Heart left ventricle (tissue), 16 donors: ENCODE results near the gene MYOCD. TPM values are rescaled to one million over a fixed set of nuclear protein-coding genes. Genes with fewer than 3 reads are reported as not detected.

ENCODE experiments used
- ATAC-seq, 4 donors: fragments of 200-7000 bp; cut with Tn5 transposase; one replicate each; pipeline ENCODE4 v1.9.1; 2020 to 2022; ENCODE audit warnings: moderate library complexity in 4 of 4, mild to moderate bottlenecking in 3 of 4, moderate number of reproducible peaks in 1 of 4
- DNase-seq, 5 donors: peaks; one replicate each; pipeline ENCODE4 v3.0.0-alpha.2; 2020
- H3K27ac ChIP-seq, 12 donors: fragments of 200-600 bp; sonication (generic) in 4 of 12; one replicate each; pipeline versions ENCODE4 v1.5.0 to v1.8.0; 2016 to 2022; ENCODE audit warnings: mild to moderate bottlenecking in 2 of 12
- H3K27me3 ChIP-seq, 9 donors: fragments of 200-600 bp; sonication (generic) in 2 of 9; one replicate each; pipeline versions ENCODE4 v1.5.1 to v1.8.0; 2016 to 2022; ENCODE audit warnings: mild to moderate bottlenecking in 3 of 9
- H3K36me3 ChIP-seq, 9 donors: fragments of 200-600 bp; sonication (generic) in 2 of 9; one replicate each; pipeline versions ENCODE4 v1.5.0 to v1.8.0; 2018 to 2022; ENCODE audit warnings: mild to moderate bottlenecking in 2 of 9
- H3K4me1 ChIP-seq, 12 donors: fragments of 200-600 bp; sonication (generic) in 4 of 12; one replicate each; pipeline versions ENCODE4 v1.5.0 to v1.8.0; 2016 to 2022; ENCODE audit warnings: mild to moderate bottlenecking in 3 of 12
- H3K4me3 ChIP-seq, 12 donors: fragments of 200-600 bp; sonication (generic) in 4 of 12; one replicate each; pipeline versions ENCODE4 v1.5.0 to v1.8.0; 2017 to 2022; ENCODE audit warnings: mild to moderate bottlenecking in 9 of 12, moderate library complexity in 4 of 12
- H3K9me3 ChIP-seq, 12 donors: fragments of 200-600 bp; sonication (generic) in 4 of 12; one replicate each; pipeline versions ENCODE4 v1.5.0 to v1.8.0; 2016 to 2022; ENCODE audit warnings: mild to moderate bottlenecking in 1 of 12
- POLR2A ChIP-seq, 2 donors: fragments of 450-650 bp; IDR thresholded peaks; one replicate each; pipeline ENCODE4 v1.6.1; 2017; ENCODE audit warnings: antibody characterized with exemption in 2 of 2, mild to moderate bottlenecking in 2 of 2, moderate library complexity in 2 of 2
- WGBS, 4 donors: extraction: QIAGEN DNeasy Blood & Tissue Kit in 2 of 4; methylation state at CpG; one replicate each; pipeline versions ENCODE4 v1.1.5 to v1.1.7; 2013 to 2018; 5-methylcytosine and 5-hydroxymethylcytosine counted together
- intact Hi-C, 10 donors: fragments of 100-400 bp; cut with DNase I; formaldehyde crosslinking; loops; one replicate each; pipeline versions ENCODE4 v1.11.1 to v1.14.2; 2022
- polyA plus RNA-seq, 2 donors: library from polyadenylated mRNA; stranded (reverse); fragments of 200-250 nt; gene quantifications; one replicate each; pipeline ENCODE4 v1.2.3, GENCODE V29; 2013
- total RNA-seq, 9 donors: library from RNA; depleted of rRNA in 2 of 9; stranded (reverse); fragments of >200 nt in 2 of 9; fragmentation: NEBNext Ultra II Directional in 3 of 9; extraction: Animal tissue kit (Norgen Biotek cat#: 25700) in 3 of 9; gene quantifications; one replicate each; pipeline versions ENCODE4 v1.1.0 to v1.2.4, GENCODE V29; 2016 to 2023
- TF ChIP-seq, protein P1 (sequence below), 12 donors: fragments of 200-600 bp; sonication (generic) in 4 of 12; IDR thresholded peaks; one replicate each; pipeline versions ENCODE4 v1.5.0 to v1.8.0; 2018 to 2022; ENCODE audit warnings: antibody characterized with exemption in 12 of 12, mild to moderate bottlenecking in 5 of 12
- donor health status: ischemic (EF 13 %, LVEDD 7.1; RV severe dilation, severe dysfunction).
- donor health status: healthy with polysubstance abuse.
- donor health status: DM: no; HTN: yes; CAD: no.
- donor health status: DM: no; HTN: no; CAD: no.
- donor health status: ischemic (EF 25% LVEDD 6.9; RV normal size, moderate dysfunction).
- donor health status: ischemic (EF 25% LVEDD 5.7; RV mildly dilated, moderate dysfunction).
- donor health status: healthy.
- donor health status: DM: yes; HTN: yes; CAD: no.
- donor health status: ischemic (EF 35%, LVEDD 5.7; RV mildly dilated, moderate dysfunction).
- donor health status: nonischemic (EF 11% LVEDD 7.7; RV severe dilation, severe dysfunction).
- donor health status: DM: yes; HTN: yes; CAD: no.
- donor health status: PGD.
- donor health status: ischemic (EF 29% LVEDD 5.4; RV normal size, mild dysfunction).
- donor health status: nonischemic (EF 23%, LVEDD 6.1; RV moderate dilation, normal function).

The MYOCD gene
- total and polyA plus RNA-seq, 11 donors, result 12.9 to 77.2 (median 45.9) TPM

- ATAC-seq (no peak), DNase-seq (no peak)
- WGBS, 4 donors, result 78 to 84% (median 83%) methylated on average over 3 of the region's 3 CpGs
- H3K4me3 ChIP-seq, result no peak overlapping the region
- TF ChIP-seq POLR2A (IDR thresholded peaks at IDR 0.05), result no peak
- TF ChIP-seq, protein P1, sequence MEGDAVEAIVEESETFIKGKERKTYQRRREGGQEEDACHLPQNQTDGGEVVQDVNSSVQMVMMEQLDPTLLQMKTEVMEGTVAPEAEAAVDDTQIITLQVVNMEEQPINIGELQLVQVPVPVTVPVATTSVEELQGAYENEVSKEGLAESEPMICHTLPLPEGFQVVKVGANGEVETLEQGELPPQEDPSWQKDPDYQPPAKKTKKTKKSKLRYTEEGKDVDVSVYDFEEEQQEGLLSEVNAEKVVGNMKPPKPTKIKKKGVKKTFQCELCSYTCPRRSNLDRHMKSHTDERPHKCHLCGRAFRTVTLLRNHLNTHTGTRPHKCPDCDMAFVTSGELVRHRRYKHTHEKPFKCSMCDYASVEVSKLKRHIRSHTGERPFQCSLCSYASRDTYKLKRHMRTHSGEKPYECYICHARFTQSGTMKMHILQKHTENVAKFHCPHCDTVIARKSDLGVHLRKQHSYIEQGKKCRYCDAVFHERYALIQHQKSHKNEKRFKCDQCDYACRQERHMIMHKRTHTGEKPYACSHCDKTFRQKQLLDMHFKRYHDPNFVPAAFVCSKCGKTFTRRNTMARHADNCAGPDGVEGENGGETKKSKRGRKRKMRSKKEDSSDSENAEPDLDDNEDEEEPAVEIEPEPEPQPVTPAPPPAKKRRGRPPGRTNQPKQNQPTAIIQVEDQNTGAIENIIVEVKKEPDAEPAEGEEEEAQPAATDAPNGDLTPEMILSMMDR (IDR thresholded peaks at IDR 0.05), result no peak
- intact Hi-C loops, result no loop called here
- H3K27me3 ChIP-seq, result no peaks in the 10 kb centered on the region
- H3K36me3 ChIP-seq, result no peaks in the 10 kb centered on the region
- H3K9me3 ChIP-seq, result peaks cover 0 to 13% (median 0%) of the 10 kb centered on the region in 12 donors
- no peaks in the 10 kb centered on the region for H3K4me1 ChIP-seq
- H3K27ac ChIP-seq, result no peak overlapping the region
Observed at GRCh38 chr17:12808723-12809122, 143.0 kb downstream of the MYOCD start.

DNA sequence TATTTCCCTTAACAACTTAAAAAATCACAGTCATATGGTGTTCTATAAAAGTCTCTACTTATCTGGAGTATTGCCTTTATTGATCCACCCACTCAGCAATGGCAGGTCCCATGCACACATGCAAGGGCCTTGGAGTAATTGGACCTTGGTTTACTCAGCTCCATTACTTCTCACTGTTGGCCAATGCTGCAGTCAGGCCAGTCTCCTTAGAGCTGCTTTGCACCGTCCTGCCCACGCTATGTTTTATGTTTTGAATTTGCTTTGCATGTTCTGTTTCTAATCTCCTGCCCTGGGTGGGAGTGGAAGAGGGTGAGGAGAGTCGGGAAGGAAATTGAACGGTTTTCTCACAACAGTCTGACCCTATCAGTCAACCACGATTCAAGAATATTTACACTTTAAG, 147.2 kb downstream of the MYOCD start:
- Histone ChIP-seq H3K27ac (no peak overlapping the region), H3K4me1 (no peaks in the 10 kb centered on the region), H3K27me3 (no peaks in the 10 kb centered on the region), H3K4me3 (no peak overlapping the region), H3K36me3 (no peaks in the 10 kb centered on the region), H3K9me3 (peaks cover 0 to 14% (median 0%) of the 10 kb centered on the region in 12 donors)
- no peak for DNase-seq
- WGBS, 4 donors, result 43 to 50% (median 46%) methylated on average over 5 of the region's 5 CpGs
- no peak for ATAC-seq
- TF ChIP-seq POLR2A (IDR thresholded peaks at IDR 0.05), result no peak
- TF ChIP-seq, protein P1 (IDR thresholded peaks at IDR 0.05), result no peak
- intact Hi-C loops, result no loop called here

- Histone ChIP-seq H3K4me1 (no peaks in the 10 kb centered on the region), H3K9me3 (peaks cover 0 to 15% (median 1%) of the 10 kb centered on the region in 12 donors), H3K27me3 (no peaks in the 10 kb centered on the region), H3K27ac (no peak overlapping the region), H3K36me3 (no peaks in the 10 kb centered on the region), H3K4me3 (no peak overlapping the region)
- 81 to 85% (median 84%) methylated on average over 9 of the region's 9 CpGs for WGBS, 4 donors
- no peak for ATAC-seq
- intact Hi-C loops, result no loop called here
- TF ChIP-seq POLR2A (IDR thresholded peaks at IDR 0.05), result no peak
- TF ChIP-seq, protein P1 (IDR thresholded peaks at IDR 0.05), result no peak
- no peak for DNase-seq
Observed at GRCh38 chr17:12813664-12814063, 148.0 kb downstream of the MYOCD start.

DNA sequence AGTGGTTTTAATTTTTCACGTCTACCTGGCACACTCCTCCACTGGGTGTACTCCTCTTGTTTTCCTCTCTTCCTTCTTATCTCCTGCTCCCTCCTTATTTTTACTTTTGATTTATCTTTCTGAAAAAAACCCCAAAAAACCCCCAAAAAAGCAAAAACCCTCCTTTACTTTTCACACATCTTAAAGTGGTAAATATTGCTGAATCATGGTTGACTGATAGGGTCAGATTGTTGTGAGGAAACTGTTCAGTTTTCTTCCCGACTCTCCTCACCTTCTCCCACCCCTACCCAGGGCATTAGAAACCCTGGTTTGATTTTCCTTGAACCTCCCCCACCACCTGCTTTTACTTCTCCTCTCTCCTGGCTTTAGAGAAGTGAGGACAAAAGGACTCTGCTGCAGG, 149.0 kb downstream of the MYOCD start:
- DNase-seq, result no peak
- H3K27me3 ChIP-seq, result no peaks in the 10 kb centered on the region
- peaks cover 0 to 12% (median 0%) of the 10 kb centered on the region in 12 donors for H3K9me3 ChIP-seq
- no peak overlapping the region for H3K4me3 ChIP-seq
- WGBS, 4 donors, result 62 to 79% (median 71%) methylated on average over 2 of the region's 2 CpGs
- H3K36me3 ChIP-seq, result no peaks in the 10 kb centered on the region
- no peak overlapping the region for H3K27ac ChIP-seq
- no peak for ATAC-seq
- intact Hi-C loops, result no loop called here
- no peak for TF ChIP-seq POLR2A (IDR thresholded peaks at IDR 0.05)
- TF ChIP-seq, protein P1 (IDR thresholded peaks at IDR 0.05), result no peak
- no peaks in the 10 kb centered on the region for H3K4me1 ChIP-seq
